GM12878 (cell line): ENCODE data around the gene TTC9C. TPM values are rescaled to one million over a fixed set of nuclear protein-coding genes. Genes with fewer than 3 reads are reported as not detected.

Experiments
- BMI1 ChIP-seq: fragments of 450-650 bp; IDR thresholded peaks from 2 replicates; pipeline ENCODE4 v1.6.1; 2016; ENCODE audit warnings: mild to moderate bottlenecking, moderate library complexity, borderline replicate concordance
- CBX5 ChIP-seq: sonication (generic); IDR thresholded peaks from 2 replicates; pipeline ENCODE4 v1.6.1; 2016; ENCODE audit warnings: low read depth, moderate library complexity, mild to moderate bottlenecking, inconsistent platforms
- CEBPB ChIP-seq, 2 experiments: fragments of 150-350 bp in 1 of 2; IDR thresholded peaks; 2 replicates each; pipeline ENCODE4 v1.6.1; 2012 to 2014; ENCODE audit warnings: low read depth in 2 of 2, low read length in 2 of 2, borderline replicate concordance in 1 of 2, inconsistent platforms in 1 of 2
- CREB1 ChIP-seq: IDR thresholded peaks from 2 replicates; pipeline ENCODE4 v1.6.1; 2012; ENCODE audit warnings: low read depth, mild to moderate bottlenecking, inconsistent platforms
- EGR1 ChIP-seq, 2 experiments: IDR thresholded peaks; 1 replicate in 1 of 2; 2 replicates in 1 of 2; pipeline ENCODE4 v1.6.1; 2011 to 2012; ENCODE audit warnings: low read depth in 2 of 2, low read length in 2 of 2, borderline replicate concordance in 1 of 2, mild to moderate bottlenecking in 1 of 2, moderate library complexity in 1 of 2
- GATAD2B ChIP-seq: fragments of 450-650 bp; conservative IDR thresholded peaks from 2 replicates; pipeline ENCODE4 v1.6.1; 2017; ENCODE audit warnings: low read depth, mild to moderate bottlenecking, moderate library complexity
- NFYB ChIP-seq: IDR thresholded peaks from 2 replicates; pipeline ENCODE4 v1.6.1; 2011; ENCODE audit warnings: low read depth, mild to moderate bottlenecking, low read length, improper control_type of control experiment, moderate library complexity; ENCODE audit not compliant: insufficient read depth
- RB1 ChIP-seq: fragments of 450-650 bp; formaldehyde crosslinking; IDR thresholded peaks from 2 replicates; pipeline ENCODE4 v1.6.1; 2017; ENCODE audit warnings: mild to moderate bottlenecking, borderline replicate concordance
- SMARCA5 ChIP-seq: fragments of 450-650 bp; IDR thresholded peaks from 2 replicates; pipeline ENCODE4 v1.6.1; 2017; ENCODE audit warnings: mild to moderate bottlenecking
- SUPT20H ChIP-seq: IDR thresholded peaks from 2 replicates; pipeline ENCODE4 v1.6.1; 2011; ENCODE audit warnings: low read depth, mild to moderate bottlenecking, low read length, moderate library complexity, borderline replicate concordance; ENCODE audit not compliant: control insufficient read depth
- ZNF217 ChIP-seq: fragments of 450-650 bp; IDR thresholded peaks from 2 replicates; pipeline ENCODE4 v1.6.1; 2017; ENCODE audit warnings: antibody characterized with exemption, mild to moderate bottlenecking
- polyA plus RNA-seq, 11 experiments: library from polyadenylated mRNA; depleted of rRNA in 4 of 11; unstranded in 6 of 11; stranded (reverse) in 5 of 11; fragments of >200 nt; fragmentation: Nextera tagmentation in 4 of 11; fragmentation: Illumina TruSeq in 1 of 11; extraction: Ambion mirVana in 4 of 11; extraction: Trizol in 1 of 11; gene quantifications; 1 replicate in 1 of 11; 2 replicates in 10 of 11; pipeline versions ENCODE4 v1.2.1 to v1.2.3, GENCODE V29; 2011 to 2016; ENCODE audit warnings: inconsistent platforms in 2 of 11, missing spikeins in 2 of 11, low read depth in 1 of 11
- total RNA-seq, 4 experiments: library from RNA; depleted of rRNA in 3 of 4; stranded (reverse); fragments of >200 nt in 3 of 4; fragmentation: Illumina TruSeq in 1 of 4; extraction: Trizol in 1 of 4; gene quantifications; 2 replicates each; pipeline versions ENCODE4 v1.2.1 to v1.2.3, GENCODE V29; 2013 to 2021
- TF ChIP-seq, protein P1 (sequence below): fragments of 450-650 bp; formaldehyde crosslinking; IDR thresholded peaks from 2 replicates; pipeline ENCODE4 v1.5.0; 2022; ENCODE audit warnings: mild to moderate bottlenecking, missing genetic modification characterization
- TF ChIP-seq, protein P2 (sequence below): IDR thresholded peaks from 2 replicates; pipeline ENCODE4 v1.6.1; 2012; ENCODE audit warnings: low read depth, low read length, improper control_type of control experiment
- TF ChIP-seq, protein P3 (sequence below): fragments of 150-350 bp; IDR thresholded peaks from 2 replicates; pipeline ENCODE4 v1.6.1; 2016; ENCODE audit warnings: low read depth, low read length
- TF ChIP-seq, protein P4 (sequence below): fragments of 450-650 bp; formaldehyde crosslinking; IDR thresholded peaks from 2 replicates; pipeline ENCODE4 v1.4.0; 2022; ENCODE audit warnings: mild to moderate bottlenecking, moderate library complexity
- TF ChIP-seq, protein P5 (sequence below): IDR thresholded peaks from 2 replicates; pipeline ENCODE4 v1.6.1; 2012; ENCODE audit warnings: low read length, inconsistent platforms

TTC9C gene
- total and polyA plus RNA-seq, 10 of the 15 experiments (the other 5 are each of a cell fraction or from before 2014, with no cell fraction given), result 42.0 to 72.3 (median 50.4) TPM

DNA sequence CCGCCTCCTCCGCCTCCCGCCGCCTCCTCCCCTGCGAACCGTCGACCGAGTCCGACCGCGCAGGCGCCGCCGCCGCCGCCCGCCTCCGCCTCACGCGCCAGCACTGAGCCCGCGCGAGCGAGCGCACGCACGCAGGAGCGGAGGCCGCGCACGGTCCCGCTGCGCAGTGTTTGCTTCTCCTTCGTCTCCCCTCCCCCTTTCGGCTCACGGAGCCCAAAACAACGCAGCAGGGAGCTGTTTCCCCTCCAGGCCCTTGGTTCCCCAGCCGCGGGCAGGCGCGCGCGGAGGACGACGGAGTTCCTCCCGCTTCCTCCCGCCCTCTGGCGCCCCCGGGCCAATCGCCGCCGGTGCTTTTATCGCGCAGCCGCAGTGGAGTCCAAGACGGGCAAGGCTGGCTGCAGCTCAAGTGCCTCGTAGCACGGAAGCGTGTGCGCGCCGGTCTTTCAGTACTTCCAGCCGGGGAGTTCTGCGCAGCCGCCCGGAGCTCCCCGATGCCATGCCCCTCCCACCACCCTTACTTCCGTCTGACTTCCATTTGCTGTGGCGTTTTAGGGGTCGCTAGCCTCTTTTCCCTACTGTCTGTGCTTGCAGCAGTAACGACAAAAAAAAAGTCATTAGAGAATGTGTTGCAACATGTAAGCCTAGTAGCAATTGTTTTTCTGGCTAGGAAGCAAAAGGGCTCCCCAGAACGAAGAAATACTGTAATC, 968 bp upstream of the TTC9C start, which contains the start of gene HNRNPUL2 (continued):
- TF ChIP-seq, protein P1, sequence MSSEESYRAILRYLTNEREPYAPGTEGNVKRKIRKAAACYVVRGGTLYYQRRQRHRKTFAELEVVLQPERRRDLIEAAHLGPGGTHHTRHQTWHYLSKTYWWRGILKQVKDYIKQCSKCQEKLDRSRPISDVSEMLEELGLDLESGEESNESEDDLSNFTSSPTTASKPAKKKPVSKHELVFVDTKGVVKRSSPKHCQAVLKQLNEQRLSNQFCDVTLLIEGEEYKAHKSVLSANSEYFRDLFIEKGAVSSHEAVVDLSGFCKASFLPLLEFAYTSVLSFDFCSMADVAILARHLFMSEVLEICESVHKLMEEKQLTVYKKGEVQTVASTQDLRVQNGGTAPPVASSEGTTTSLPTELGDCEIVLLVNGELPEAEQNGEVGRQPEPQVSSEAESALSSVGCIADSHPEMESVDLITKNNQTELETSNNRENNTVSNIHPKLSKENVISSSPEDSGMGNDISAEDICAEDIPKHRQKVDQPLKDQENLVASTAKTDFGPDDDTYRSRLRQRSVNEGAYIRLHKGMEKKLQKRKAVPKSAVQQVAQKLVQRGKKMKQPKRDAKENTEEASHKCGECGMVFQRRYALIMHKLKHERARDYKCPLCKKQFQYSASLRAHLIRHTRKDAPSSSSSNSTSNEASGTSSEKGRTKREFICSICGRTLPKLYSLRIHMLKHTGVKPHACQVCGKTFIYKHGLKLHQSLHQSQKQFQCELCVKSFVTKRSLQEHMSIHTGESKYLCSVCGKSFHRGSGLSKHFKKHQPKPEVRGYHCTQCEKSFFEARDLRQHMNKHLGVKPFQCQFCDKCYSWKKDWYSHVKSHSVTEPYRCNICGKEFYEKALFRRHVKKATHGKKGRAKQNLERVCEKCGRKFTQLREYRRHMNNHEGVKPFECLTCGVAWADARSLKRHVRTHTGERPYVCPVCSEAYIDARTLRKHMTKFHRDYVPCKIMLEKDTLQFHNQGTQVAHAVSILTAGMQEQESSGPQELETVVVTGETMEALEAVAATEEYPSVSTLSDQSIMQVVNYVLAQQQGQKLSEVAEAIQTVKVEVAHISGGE (CRISPR knock-in tag), result no peak
- TF ChIP-seq, protein P2, sequence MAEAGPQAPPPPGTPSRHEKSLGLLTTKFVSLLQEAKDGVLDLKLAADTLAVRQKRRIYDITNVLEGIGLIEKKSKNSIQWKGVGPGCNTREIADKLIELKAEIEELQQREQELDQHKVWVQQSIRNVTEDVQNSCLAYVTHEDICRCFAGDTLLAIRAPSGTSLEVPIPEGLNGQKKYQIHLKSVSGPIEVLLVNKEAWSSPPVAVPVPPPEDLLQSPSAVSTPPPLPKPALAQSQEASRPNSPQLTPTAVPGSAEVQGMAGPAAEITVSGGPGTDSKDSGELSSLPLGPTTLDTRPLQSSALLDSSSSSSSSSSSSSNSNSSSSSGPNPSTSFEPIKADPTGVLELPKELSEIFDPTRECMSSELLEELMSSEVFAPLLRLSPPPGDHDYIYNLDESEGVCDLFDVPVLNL, result peak; percentile 69; the same call in 1 of the 2 replicates
- TF ChIP-seq, protein P3, sequence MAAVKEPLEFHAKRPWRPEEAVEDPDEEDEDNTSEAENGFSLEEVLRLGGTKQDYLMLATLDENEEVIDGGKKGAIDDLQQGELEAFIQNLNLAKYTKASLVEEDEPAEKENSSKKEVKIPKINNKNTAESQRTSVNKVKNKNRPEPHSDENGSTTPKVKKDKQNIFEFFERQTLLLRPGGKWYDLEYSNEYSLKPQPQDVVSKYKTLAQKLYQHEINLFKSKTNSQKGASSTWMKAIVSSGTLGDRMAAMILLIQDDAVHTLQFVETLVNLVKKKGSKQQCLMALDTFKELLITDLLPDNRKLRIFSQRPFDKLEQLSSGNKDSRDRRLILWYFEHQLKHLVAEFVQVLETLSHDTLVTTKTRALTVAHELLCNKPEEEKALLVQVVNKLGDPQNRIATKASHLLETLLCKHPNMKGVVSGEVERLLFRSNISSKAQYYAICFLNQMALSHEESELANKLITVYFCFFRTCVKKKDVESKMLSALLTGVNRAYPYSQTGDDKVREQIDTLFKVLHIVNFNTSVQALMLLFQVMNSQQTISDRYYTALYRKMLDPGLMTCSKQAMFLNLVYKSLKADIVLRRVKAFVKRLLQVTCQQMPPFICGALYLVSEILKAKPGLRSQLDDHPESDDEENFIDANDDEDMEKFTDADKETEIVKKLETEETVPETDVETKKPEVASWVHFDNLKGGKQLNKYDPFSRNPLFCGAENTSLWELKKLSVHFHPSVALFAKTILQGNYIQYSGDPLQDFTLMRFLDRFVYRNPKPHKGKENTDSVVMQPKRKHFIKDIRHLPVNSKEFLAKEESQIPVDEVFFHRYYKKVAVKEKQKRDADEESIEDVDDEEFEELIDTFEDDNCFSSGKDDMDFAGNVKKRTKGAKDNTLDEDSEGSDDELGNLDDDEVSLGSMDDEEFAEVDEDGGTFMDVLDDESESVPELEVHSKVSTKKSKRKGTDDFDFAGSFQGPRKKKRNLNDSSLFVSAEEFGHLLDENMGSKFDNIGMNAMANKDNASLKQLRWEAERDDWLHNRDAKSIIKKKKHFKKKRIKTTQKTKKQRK, result no peak
- no peak; the same call in 1 of the 2 replicates for TF ChIP-seq SMARCA5
- no peak for TF ChIP-seq CEBPB (IDR thresholded peaks at IDR 0.05; ENCODE audit: borderline replicate concordance in 1 of 2, low read depth in 2 of 2, low read length in 2 of 2)
- TF ChIP-seq ZNF217, result no peak
- TF ChIP-seq GATAD2B, result peak; percentile 88; the same call in 1 of the 2 replicates
- TF ChIP-seq BMI1, result no peak
- TF ChIP-seq CBX5, result no peak
- TF ChIP-seq EGR1 (IDR thresholded peaks at IDR 0.05; ENCODE audit: borderline replicate concordance in 1 of 2, low read depth in 2 of 2, low read length in 2 of 2), result peak; percentile 76; a peak in 2 of 3 replicates
- no peak; the same call in 1 of the 2 replicates for TF ChIP-seq CREB1
- no peak for TF ChIP-seq NFYB
- peak; percentile 98 for TF ChIP-seq RB1
- no peak for TF ChIP-seq SUPT20H
- TF ChIP-seq, protein P4, sequence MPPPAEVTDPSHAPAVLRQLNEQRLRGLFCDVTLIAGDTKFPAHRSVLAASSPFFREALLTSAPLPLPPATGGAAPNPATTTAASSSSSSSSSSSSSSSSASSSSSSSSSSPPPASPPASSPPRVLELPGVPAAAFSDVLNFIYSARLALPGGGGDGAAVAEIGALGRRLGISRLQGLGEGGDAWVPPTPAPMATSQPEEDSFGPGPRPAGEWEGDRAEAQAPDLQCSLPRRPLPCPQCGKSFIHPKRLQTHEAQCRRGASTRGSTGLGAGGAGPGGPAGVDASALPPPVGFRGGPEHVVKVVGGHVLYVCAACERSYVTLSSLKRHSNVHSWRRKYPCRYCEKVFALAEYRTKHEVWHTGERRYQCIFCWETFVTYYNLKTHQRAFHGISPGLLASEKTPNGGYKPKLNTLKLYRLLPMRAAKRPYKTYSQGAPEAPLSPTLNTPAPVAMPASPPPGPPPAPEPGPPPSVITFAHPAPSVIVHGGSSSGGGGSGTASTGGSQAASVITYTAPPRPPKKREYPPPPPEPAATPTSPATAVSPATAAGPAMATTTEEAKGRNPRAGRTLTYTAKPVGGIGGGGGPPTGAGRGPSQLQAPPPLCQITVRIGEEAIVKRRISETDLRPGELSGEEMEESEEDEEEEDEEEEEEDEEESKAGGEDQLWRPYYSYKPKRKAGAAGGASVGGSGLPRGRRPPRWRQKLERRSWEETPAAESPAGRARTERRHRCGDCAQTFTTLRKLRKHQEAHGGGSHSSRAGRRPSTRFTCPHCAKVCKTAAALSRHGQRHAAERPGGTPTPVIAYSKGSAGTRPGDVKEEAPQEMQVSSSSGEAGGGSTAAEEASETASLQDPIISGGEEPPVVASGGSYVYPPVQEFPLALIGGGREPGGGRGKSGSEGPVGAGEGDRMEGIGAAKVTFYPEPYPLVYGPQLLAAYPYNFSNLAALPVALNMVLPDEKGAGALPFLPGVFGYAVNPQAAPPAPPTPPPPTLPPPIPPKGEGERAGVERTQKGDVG (CRISPR knock-in tag), result no peak
- TF ChIP-seq, protein P5, sequence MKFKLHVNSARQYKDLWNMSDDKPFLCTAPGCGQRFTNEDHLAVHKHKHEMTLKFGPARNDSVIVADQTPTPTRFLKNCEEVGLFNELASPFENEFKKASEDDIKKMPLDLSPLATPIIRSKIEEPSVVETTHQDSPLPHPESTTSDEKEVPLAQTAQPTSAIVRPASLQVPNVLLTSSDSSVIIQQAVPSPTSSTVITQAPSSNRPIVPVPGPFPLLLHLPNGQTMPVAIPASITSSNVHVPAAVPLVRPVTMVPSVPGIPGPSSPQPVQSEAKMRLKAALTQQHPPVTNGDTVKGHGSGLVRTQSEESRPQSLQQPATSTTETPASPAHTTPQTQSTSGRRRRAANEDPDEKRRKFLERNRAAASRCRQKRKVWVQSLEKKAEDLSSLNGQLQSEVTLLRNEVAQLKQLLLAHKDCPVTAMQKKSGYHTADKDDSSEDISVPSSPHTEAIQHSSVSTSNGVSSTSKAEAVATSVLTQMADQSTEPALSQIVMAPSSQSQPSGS, result no peak
